ENCODE results near the gene CNN2. TPM values are rescaled to one million over a fixed set of nuclear protein-coding genes. Genes with fewer than 3 reads are reported as not detected.

The CNN2 gene
- total RNA-seq, 1 donor from 2014 or later = 76.1 TPM

DNA sequence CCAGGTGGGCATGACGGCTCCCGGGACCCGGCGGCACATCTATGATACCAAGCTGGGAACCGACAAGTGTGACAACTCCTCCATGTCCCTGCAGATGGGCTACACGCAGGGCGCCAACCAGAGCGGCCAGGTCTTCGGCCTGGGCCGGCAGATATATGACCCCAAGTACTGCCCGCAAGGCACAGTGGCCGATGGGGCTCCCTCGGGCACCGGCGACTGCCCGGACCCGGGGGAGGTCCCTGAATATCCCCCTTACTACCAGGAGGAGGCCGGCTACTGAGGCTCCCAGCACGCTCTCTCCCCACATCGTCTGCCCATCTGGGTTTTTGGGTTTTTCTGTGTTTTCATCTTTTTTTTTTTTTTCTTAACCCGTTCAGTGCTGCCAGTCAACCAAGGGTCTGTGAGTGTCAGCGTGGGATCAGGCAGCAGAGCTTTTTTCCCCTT is 11.2 kb downstream of the CNN2 start:
- DNase-seq (ENCODE audit: extremely low spot score in 2 of 2) = no peak
- intact Hi-C loops (cut with DNase I) = no loop called here
- Histone ChIP-seq H3K27me3 (no peaks in the 10 kb centered on the region), H3K27ac (no peak overlapping the region), H3K9me3 (no peaks in the 10 kb centered on the region), H3K4me3 (no peak overlapping the region), H3K4me1 (peaks cover 36% of the 10 kb centered on the region), H3K36me3 (peaks cover 0 to 27% of the 10 kb centered on the region in 2 donors)
- TF ChIP-seq CTCF (IDR thresholded peaks at IDR 0.05) (no peak), POLR2AphosphoS5 (IDR thresholded peaks at IDR 0.05; ENCODE audit: insufficient read depth in 1 of 2, low read depth in 1 of 2) (no peak), POLR2A (IDR thresholded peaks at IDR 0.05) (no peak)

DNA sequence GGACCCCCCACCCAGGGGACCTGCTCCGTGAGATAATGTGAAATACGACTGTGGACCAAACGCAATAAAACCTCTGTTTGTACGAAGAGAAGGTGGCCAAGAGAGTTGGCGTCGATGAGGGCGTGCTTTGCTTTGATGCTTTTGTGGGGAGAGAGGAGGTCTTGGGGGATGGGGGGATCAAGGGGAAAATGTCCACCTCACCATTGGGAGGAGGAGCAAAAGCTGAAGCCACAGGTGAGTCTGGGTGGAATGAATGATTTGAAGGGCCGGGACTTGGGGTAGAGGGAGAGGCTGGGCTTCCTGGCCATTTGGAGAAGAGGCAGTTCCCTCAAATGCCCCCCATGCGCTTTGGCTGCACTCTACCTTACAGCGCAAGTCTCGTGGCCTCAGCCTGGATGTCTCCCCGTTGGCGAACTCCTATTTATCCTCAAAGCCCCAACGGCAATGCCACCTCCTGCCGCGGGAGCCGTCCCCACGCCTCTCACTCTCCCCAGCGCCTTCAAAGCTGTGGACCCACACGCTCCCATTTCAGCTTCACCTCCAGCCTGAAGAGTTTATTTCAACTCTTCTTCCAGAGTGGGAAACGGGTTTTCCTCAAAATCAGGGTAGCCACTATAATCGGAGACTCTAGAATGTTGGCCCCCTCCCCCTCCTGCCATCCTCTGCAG is 12.7 kb downstream of the CNN2 start:
- H3K4me3 ChIP-seq = peak overlapping the region; percentile 51 to 55
- intact Hi-C loops (cut with DNase I) = no loop called here
- H3K36me3 ChIP-seq = peaks cover 0 to 19% of the 10 kb centered on the region in 2 donors
- TF ChIP-seq POLR2AphosphoS5 (IDR thresholded peaks at IDR 0.05; ENCODE audit: insufficient read depth in 1 of 2, low read depth in 1 of 2) (no peak), CTCF (IDR thresholded peaks at IDR 0.05) (no peak), POLR2A (IDR thresholded peaks at IDR 0.05) (no peak)
- H3K27ac ChIP-seq = no peak overlapping the region
- H3K27me3 ChIP-seq = no peaks in the 10 kb centered on the region
- peaks cover 36% of the 10 kb centered on the region for H3K4me1 ChIP-seq
- DNase-seq (ENCODE audit: extremely low spot score in 2 of 2) = no peak
- H3K9me3 ChIP-seq = no peaks in the 10 kb centered on the region

- Histone ChIP-seq H3K9me3 (no peaks in the 10 kb centered on the region), H3K27ac (peak within 1 kb of the TSS; percentile 34), H3K36me3 (peaks cover 0 to 19% of the 10 kb centered on the region in 2 donors), H3K4me3 (peak within 1 kb of the TSS; percentile 51 to 55), H3K27me3 (no peaks in the 10 kb centered on the region), H3K4me1 (peaks cover 36% of the 10 kb centered on the region)
- no peak for DNase-seq (ENCODE audit: extremely low spot score in 2 of 2)
- intact Hi-C loops (cut with DNase I) = no loop called here
- peak in 1 of 2 donors; percentile 36 for TF ChIP-seq POLR2A (IDR thresholded peaks at IDR 0.05)
- TF ChIP-seq POLR2AphosphoS5 (IDR thresholded peaks at IDR 0.05; ENCODE audit: insufficient read depth in 1 of 2, low read depth in 1 of 2) = peak; percentile 83 to 96
- TF ChIP-seq CTCF (IDR thresholded peaks at IDR 0.05) = no peak
Measured at GRCh38 chr19:1039646-1040475, 13.5 kb downstream of the CNN2 start, which contains the start of gene ABCA7. Gene ABCA7 (plus strand): TSS chr19:1040107. CDS start chr19:1041362, 1,255 bp downstream.

DNA sequence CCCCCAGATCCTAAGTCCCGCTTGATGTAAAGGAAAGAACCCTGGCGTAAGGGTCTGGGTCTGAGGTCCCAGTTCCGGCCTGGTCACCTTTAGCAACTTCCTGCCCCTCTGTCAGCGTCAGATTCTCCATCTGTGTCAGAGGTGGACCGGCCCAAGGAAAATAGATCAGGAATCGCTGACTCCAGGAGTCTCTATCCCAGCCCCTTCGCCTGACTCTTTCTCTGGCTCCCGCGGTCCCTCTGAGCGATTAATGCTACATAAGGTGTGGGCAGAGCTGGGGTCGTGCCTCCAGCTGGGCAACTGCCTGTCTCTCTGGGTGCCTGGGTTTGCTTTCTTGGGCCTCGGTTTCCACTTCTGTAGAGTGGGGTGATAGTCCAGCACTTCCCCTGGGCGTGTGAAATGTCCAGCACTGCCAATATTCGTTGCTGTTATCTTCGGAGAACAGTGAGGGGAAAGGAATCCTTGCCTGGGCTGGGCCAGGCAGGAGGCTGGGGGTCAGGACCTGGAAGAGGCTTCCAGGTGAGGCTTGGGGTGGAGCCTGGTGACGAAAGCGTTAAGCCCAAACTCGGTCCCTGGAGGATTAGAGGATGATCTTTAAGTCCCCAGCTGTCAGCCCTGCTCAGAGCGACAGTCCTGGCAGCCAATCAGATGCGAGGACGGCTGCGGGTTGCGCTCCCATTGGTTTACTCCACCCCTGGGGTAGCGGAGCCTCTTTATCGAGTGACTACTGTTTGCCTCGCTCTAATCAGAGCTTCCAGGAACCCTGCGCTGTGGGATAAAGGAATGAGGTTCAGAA is 14.3 kb downstream of the CNN2 start:
- Histone ChIP-seq H3K27ac (peak overlapping the region; percentile 34), H3K36me3 (peaks cover 0 to 19% of the 10 kb centered on the region in 2 donors), H3K27me3 (no peaks in the 10 kb centered on the region), H3K4me1 (peaks cover 36% of the 10 kb centered on the region), H3K9me3 (no peaks in the 10 kb centered on the region), H3K4me3 (peak overlapping the region; percentile 51 to 55)
- intact Hi-C loops (cut with DNase I) = no loop called here
- TF ChIP-seq POLR2A (IDR thresholded peaks at IDR 0.05) (no peak), CTCF (IDR thresholded peaks at IDR 0.05) (no peak), POLR2AphosphoS5 (IDR thresholded peaks at IDR 0.05; ENCODE audit: insufficient read depth in 1 of 2, low read depth in 1 of 2) (peak; percentile 23 to 48)
- DNase-seq (ENCODE audit: extremely low spot score in 2 of 2) = no peak

Measured in vagina (tissue), 2 donors.